K562 (cell line): ENCODE data around the gene SAMD10. TPM values are rescaled to one million over a fixed set of nuclear protein-coding genes. Genes with fewer than 3 reads are reported as not detected.

Experiments
- ATAC-seq: fragments of 200-7000 bp; cut with Tn5 transposase; 3 replicates; pipeline ENCODE4 v1.9.1; 2020; ENCODE audit warnings: moderate library complexity
- BruUV-seq: library from RNA; stranded (reverse); fragments of 400-500 nt; replicated peaks from 2 replicates; lab custom pipeline; 2021; lab: Mats Ljungman, UMichigan
- CTCF ChIA-PET: fragments of 300-600 bp; formaldehyde crosslinking; extraction: SDS; loops from one replicate; lab custom pipeline; 2021; ENCODE audit warnings: low intra/inter-chr PET ratio; lab: Yijun Ruan, JAX
- POLR2A ChIA-PET: fragments of 300-600, 350-650 bp; sonication (Branson Sonifier 250); formaldehyde crosslinking; extraction: SDS; loops from one replicate; lab custom pipeline; 2021; ENCODE audit warnings: antibody characterized with exemption, inconsistent platforms; lab: Yijun Ruan, JAX
- DNase-seq, 4 experiments: peaks; one replicate each; pipeline versions ENCODE4 v3.0.0 to v3.0.0-alpha.2; 2011 to 2018; ENCODE audit warnings: low spot score in 3 of 4, mixed read lengths in 3 of 4; ENCODE audit errors: extremely low read depth in 1 of 4
- FAIRE-seq: peaks from 2 replicates; lab custom pipeline; 2011; peaks lifted over from hg19 to GRCh38; lab: Jason Lieb, UNC
- H2AFZ ChIP-seq: 2 replicates; pipeline ENCODE4 v1.6.0; 2011; ENCODE audit warnings: low read depth, low read length, control low read depth, inconsistent platforms
- H3K27ac ChIP-seq: fragments of 200-600 bp; 3 replicates; pipeline ENCODE4 v1.8.0; 2011; ENCODE audit warnings: low read depth, mild to moderate bottlenecking, control low read depth, inconsistent platforms, low read length, moderate library complexity, mixed read lengths; ENCODE audit errors: extremely low read depth
- H3K27me3 ChIP-seq, 2 experiments: fragments of 300-600 bp in 1 of 2; 2 replicates in 1 of 2; 3 replicates in 1 of 2; pipeline versions ENCODE4 v1.6.0 to v1.8.0; 2011; ENCODE audit warnings: inconsistent platforms in 2 of 2, low read length in 2 of 2, mild to moderate bottlenecking in 1 of 2, mixed read lengths in 1 of 2, moderate library complexity in 1 of 2; ENCODE audit not compliant: control insufficient read depth in 2 of 2, insufficient read depth in 2 of 2
- H3K36me3 ChIP-seq: fragments of 300-600 bp; 3 replicates; pipeline ENCODE4 v1.8.0; 2011; ENCODE audit warnings: mild to moderate bottlenecking, low read length, inconsistent platforms; ENCODE audit not compliant: control insufficient read depth, insufficient read depth
- H3K4me1 ChIP-seq, 2 experiments: fragments of 200-600 bp in 1 of 2; replicated peaks in 1 of 2; 2 replicates in 1 of 2; 3 replicates in 1 of 2; pipeline versions ENCODE4 v1.5.1 to v1.8.0; 2011; ENCODE audit warnings: inconsistent platforms in 2 of 2, low read length in 2 of 2, mild to moderate bottlenecking in 1 of 2, mixed read lengths in 1 of 2, moderate library complexity in 1 of 2; ENCODE audit not compliant: control insufficient read depth in 2 of 2, insufficient read depth in 2 of 2
- H3K4me2 ChIP-seq: 2 replicates; pipeline ENCODE4 v1.6.1; 2011; ENCODE audit warnings: low read length, control low read depth, inconsistent platforms, mixed read lengths; ENCODE audit not compliant: insufficient read depth
- H3K4me3 ChIP-seq: fragments of 200-600 bp; sonication (generic), shearing (Covaris generic); 2 replicates; pipeline ENCODE4 v1.5.1; 2016; ENCODE audit warnings: control low read depth, inconsistent platforms
- H3K79me2 ChIP-seq: fragments of 200-600 bp; 3 replicates; pipeline ENCODE4 v1.8.0; 2011; ENCODE audit warnings: low read length, inconsistent platforms; ENCODE audit not compliant: control insufficient read depth, insufficient read depth
- H3K9ac ChIP-seq, 2 experiments: 2 replicates each; pipeline versions ENCODE4 v1.6.0 to v1.6.1; 2011; ENCODE audit warnings: low read depth in 2 of 2, low read length in 2 of 2, control low read depth in 1 of 2, inconsistent platforms in 1 of 2, mild to moderate bottlenecking in 1 of 2, mixed read lengths in 1 of 2; ENCODE audit not compliant: insufficient read depth in 1 of 2
- H3K9me1 ChIP-seq: one replicate; pipeline ENCODE4 v1.6.0; 2011; ENCODE audit warnings: inconsistent platforms, mild to moderate bottlenecking, low read length, moderate library complexity; ENCODE audit not compliant: control insufficient read depth, insufficient read depth
- H3K9me3 ChIP-seq: replicated peaks from 2 replicates; pipeline ENCODE4 v1.5.1; 2011; ENCODE audit warnings: low read depth, low read length, inconsistent platforms; ENCODE audit not compliant: control insufficient read depth, insufficient read depth
- H4K20me1 ChIP-seq: replicated peaks from 2 replicates; pipeline ENCODE4 v1.6.1; 2011; ENCODE audit warnings: low read length, inconsistent platforms, mixed read lengths; ENCODE audit not compliant: control insufficient read depth, insufficient read depth
- FOXM1 ChIP-seq, 2 experiments: fragments of 450-650 bp in 1 of 2; sonication (generic) in 1 of 2; formaldehyde crosslinking in 1 of 2; IDR thresholded peaks; 2 replicates each; pipeline versions ENCODE4 v1.6.1 to v1.9.0; 2017 to 2022; ENCODE audit warnings: low read depth in 2 of 2, mild to moderate bottlenecking in 2 of 2, missing genetic modification reagents in 1 of 2, moderate library complexity in 1 of 2
- FOXP1 ChIP-seq: sonication (generic); formaldehyde crosslinking; IDR thresholded peaks from 2 replicates; pipeline ENCODE4 v1.8.0; 2022; ENCODE audit warnings: mild to moderate bottlenecking, missing genetic modification reagents
- HNRNPL ChIP-seq: fragments of 200-400 bp; formaldehyde crosslinking; IDR thresholded peaks from 2 replicates; pipeline ENCODE4 v1.6.1; 2017; ENCODE audit warnings: low read depth, mild to moderate bottlenecking, low read length
- MBD2 ChIP-seq: sonication (generic); IDR thresholded peaks from 2 replicates; pipeline ENCODE4 v1.6.1; 2016; ENCODE audit warnings: low read depth, borderline replicate concordance
- MTA1 ChIP-seq: fragments of 450-650 bp; IDR thresholded peaks from 2 replicates; pipeline ENCODE4 v1.6.1; 2017; ENCODE audit warnings: borderline replicate concordance
- OTX1 ChIP-seq: fragments of 450-650 bp; formaldehyde crosslinking; IDR thresholded peaks from 2 replicates; pipeline ENCODE4 v1.4.0; 2022; ENCODE audit warnings: mild to moderate bottlenecking
- RFX1 ChIP-seq: fragments of 450-650 bp; IDR thresholded peaks from 2 replicates; pipeline ENCODE4 v1.6.1; 2016; ENCODE audit warnings: mild to moderate bottlenecking, moderate library complexity
- WGBS: fragments of 100-300 bp; shearing (Covaris generic); methylation state at CpG from one replicate; pipeline ENCODE4 v1.1.6; 2016; ENCODE audit warnings: low coverage, mixed read lengths; ENCODE audit not compliant: insufficient coverage; ENCODE audit errors: missing lambda C conversion rate; 5-methylcytosine and 5-hydroxymethylcytosine counted together
- in situ Hi-C: fragments of 300-500 bp; cut with MboI; formaldehyde crosslinking; loops from 4 replicates; pipeline ENCODE4 v1.15.0; 2018; ENCODE audit warnings: inconsistent platforms, mixed read lengths
- intact Hi-C: fragments of 100-400 bp; cut with micrococcal nuclease; formaldehyde crosslinking; loops from 2 replicates; pipeline ENCODE4 v1.14.2; 2022
- polyA plus RNA-seq, 8 experiments: library from polyadenylated mRNA; depleted of rRNA in 4 of 8; stranded (reverse) in 5 of 8; unstranded in 3 of 8; fragments of >200 nt; fragmentation: Nextera tagmentation in 2 of 8; fragmentation: Illumina TruSeq in 1 of 8; extraction: Ambion mirVana in 2 of 8; extraction: Trizol in 1 of 8; gene quantifications; 2 replicates each; pipeline versions ENCODE4 v1.2.1 to v1.2.3, GENCODE V29; 2011 to 2014; ENCODE audit warnings: inconsistent platforms in 1 of 8, missing spikeins in 1 of 8
- total RNA-seq, 7 experiments: library from RNA; depleted of rRNA in 6 of 7; stranded (reverse); fragments of >200 nt in 6 of 7; fragmentation: Illumina TruSeq in 2 of 7; extraction: Trizol in 2 of 7; gene quantifications; 2 replicates each; pipeline versions ENCODE4 v1.2.1 to v1.2.3, GENCODE V29; 2011 to 2021; ENCODE audit warnings: low replicate concordance in 1 of 7
- TF ChIP-seq, protein P1 (sequence below): fragments of 200-800 bp; sonication (Bioruptor generic); IDR thresholded peaks from 2 replicates; pipeline ENCODE4 v1.6.1; 2017; ENCODE audit warnings: missing genetic modification characterization, missing compliant biosample characterization
- TF ChIP-seq, protein P2 (sequence below): IDR thresholded peaks from 3 replicates; pipeline ENCODE4 v1.6.1; 2011; ENCODE audit warnings: borderline replicate concordance, mild to moderate bottlenecking; ENCODE audit not compliant: insufficient read length, insufficient read depth
- TF ChIP-seq, protein P3 (sequence below): fragments of 450-650 bp; formaldehyde crosslinking; IDR thresholded peaks from 2 replicates; pipeline ENCODE4 v1.4.0; 2020; ENCODE audit warnings: mild to moderate bottlenecking

Gene SAMD10
- total and polyA plus RNA-seq, 9 of the 15 experiments (the other 6 are each of a cell fraction or from before 2014, with no cell fraction given) = 0.37 to 15.2 (median 4.8) TPM

DNA sequence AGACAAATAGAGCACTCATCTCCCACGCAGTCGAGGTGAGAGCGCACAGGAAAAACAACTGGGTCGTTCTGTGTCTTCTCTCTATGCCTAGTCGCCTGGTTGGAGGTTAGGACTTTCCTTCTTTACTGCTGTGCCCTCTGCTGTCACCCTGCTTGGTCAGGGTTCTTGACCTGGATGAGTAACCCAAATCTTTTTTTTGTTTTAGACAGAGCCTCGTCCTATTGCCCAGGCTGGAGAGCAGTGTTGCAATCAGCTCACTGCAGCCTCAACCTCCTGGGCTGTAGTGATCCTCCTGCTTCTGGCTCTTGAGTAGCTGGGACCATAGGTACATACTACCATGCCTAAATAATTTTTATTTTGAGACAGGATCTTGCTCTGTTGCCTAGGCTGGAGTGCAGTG, 26.0 kb upstream of the SAMD10 start:
- H3K9me3 ChIP-seq = peaks cover 6% of the 10 kb centered on the region
- no peaks in the 10 kb centered on the region for H3K4me1 ChIP-seq
- ChIA-PET CTCF (interaction anchor here (0.5 kb wide), 1 partner anchor 26 kb away, joined by 4 read pairs; the partner anchor contains the start of gene SAMD10), POLR2A (interaction anchor here (0.6 to 1.3 kb wide), 2 partner anchors 31 to 83 kb away, joined by 3 read pairs; no protein-coding TSS in a partner anchor)
- intact Hi-C loops (no loop called here), in situ Hi-C loops (no loop called here)
- 88% methylated on average over 6 of the region's 6 CpGs for WGBS
- no peak overlapping the region for H3K4me3 ChIP-seq
- H3K27ac ChIP-seq = no peak overlapping the region
- peaks cover 3% of the 10 kb centered on the region; the same call in 1 of the 3 replicates for H3K79me2 ChIP-seq
- no peaks in the 10 kb centered on the region for H4K20me1 ChIP-seq
- no peak overlapping the region for H3K4me2 ChIP-seq
- BruUV-seq = no TSS peak
- TF ChIP-seq RFX1 (no peak), FOXM1 (IDR thresholded peaks at IDR 0.05; ENCODE audit: low read depth) (no peak), FOXM1 (CRISPR knock-in tag; IDR thresholded peaks at IDR 0.05; ENCODE audit: low read depth) (no peak), MTA1 (no peak)
- H3K27me3 ChIP-seq = no peaks in the 10 kb centered on the region
- peaks cover 78% of the 10 kb centered on the region for H3K36me3 ChIP-seq
- no peak overlapping the region for H2AFZ ChIP-seq
- H3K9me1 ChIP-seq = no peaks in the 10 kb centered on the region
- ATAC-seq (no peak), DNase-seq (no peak), FAIRE-seq (no peak)
- no peak overlapping the region for H3K9ac ChIP-seq

DNA sequence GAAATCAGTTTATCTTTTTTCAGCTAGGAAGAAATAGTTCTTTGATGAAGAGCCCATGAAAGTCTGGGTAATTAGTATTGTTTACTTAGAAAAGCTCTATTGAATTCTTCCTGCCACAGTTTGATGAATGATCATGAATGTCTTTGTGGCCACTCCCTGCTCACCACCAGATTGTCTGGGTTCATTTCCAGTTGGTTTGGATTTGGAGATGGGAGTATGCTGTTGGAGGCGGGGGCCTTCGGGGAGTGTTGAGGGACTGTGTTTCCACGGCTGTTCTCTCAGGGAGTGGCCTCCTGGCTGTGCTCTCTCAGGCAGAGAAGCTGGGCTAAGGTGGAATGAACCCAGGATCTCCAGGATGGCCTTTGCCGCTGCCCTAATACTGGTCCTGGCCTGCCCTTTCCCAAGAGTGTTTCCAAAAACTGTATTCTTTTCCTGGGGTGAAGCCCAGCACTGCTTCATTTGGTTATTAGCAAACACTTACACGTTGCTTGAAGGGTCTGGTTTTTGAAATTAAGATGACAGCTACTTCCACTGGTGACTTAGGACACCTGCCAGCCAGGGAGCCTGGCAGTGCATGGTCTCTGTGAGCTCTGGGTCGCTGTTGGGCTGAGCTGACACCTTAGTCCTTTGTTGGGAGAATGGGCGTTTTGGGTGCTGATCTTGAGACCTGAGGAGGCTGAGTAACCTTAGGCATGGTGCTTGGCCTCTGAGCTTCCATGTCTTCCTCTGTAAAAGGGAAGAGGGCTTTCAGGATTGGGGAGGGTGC, 24.7 kb upstream of the SAMD10 start:
- no peak for FAIRE-seq
- no peak overlapping the region for H3K9ac ChIP-seq
- CTCF ChIA-PET = no interaction called here
- H3K9me3 ChIP-seq = peaks cover 6% of the 10 kb centered on the region
- H3K4me1 ChIP-seq = no peaks in the 10 kb centered on the region
- H4K20me1 ChIP-seq = no peaks in the 10 kb centered on the region
- no TSS peak for BruUV-seq
- peaks cover 3% of the 10 kb centered on the region; the same call in 1 of the 3 replicates for H3K79me2 ChIP-seq
- H3K27ac ChIP-seq = no peak overlapping the region
- no peak for ATAC-seq
- no peaks in the 10 kb centered on the region for H3K9me1 ChIP-seq
- no peak overlapping the region for H2AFZ ChIP-seq
- intact Hi-C loops (no loop called here), in situ Hi-C loops (no loop called here)
- TF ChIP-seq, protein P1, sequence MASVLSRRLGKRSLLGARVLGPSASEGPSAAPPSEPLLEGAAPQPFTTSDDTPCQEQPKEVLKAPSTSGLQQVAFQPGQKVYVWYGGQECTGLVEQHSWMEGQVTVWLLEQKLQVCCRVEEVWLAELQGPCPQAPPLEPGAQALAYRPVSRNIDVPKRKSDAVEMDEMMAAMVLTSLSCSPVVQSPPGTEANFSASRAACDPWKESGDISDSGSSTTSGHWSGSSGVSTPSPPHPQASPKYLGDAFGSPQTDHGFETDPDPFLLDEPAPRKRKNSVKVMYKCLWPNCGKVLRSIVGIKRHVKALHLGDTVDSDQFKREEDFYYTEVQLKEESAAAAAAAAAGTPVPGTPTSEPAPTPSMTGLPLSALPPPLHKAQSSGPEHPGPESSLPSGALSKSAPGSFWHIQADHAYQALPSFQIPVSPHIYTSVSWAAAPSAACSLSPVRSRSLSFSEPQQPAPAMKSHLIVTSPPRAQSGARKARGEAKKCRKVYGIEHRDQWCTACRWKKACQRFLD (CRISPR knock-in tag) = no peak
- TF ChIP-seq MBD2 = no peak
- TF ChIP-seq FOXP1 = no peak
- TF ChIP-seq HNRNPL = no peak
- no peak for TF ChIP-seq OTX1 (CRISPR knock-in tag)
- TF ChIP-seq, protein P2, sequence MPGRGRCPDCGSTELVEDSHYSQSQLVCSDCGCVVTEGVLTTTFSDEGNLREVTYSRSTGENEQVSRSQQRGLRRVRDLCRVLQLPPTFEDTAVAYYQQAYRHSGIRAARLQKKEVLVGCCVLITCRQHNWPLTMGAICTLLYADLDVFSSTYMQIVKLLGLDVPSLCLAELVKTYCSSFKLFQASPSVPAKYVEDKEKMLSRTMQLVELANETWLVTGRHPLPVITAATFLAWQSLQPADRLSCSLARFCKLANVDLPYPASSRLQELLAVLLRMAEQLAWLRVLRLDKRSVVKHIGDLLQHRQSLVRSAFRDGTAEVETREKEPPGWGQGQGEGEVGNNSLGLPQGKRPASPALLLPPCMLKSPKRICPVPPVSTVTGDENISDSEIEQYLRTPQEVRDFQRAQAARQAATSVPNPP = no peak
- TF ChIP-seq, protein P3, sequence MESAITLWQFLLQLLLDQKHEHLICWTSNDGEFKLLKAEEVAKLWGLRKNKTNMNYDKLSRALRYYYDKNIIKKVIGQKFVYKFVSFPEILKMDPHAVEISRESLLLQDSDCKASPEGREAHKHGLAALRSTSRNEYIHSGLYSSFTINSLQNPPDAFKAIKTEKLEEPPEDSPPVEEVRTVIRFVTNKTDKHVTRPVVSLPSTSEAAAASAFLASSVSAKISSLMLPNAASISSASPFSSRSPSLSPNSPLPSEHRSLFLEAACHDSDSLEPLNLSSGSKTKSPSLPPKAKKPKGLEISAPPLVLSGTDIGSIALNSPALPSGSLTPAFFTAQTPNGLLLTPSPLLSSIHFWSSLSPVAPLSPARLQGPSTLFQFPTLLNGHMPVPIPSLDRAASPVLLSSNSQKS (CRISPR knock-in tag) = no peak
- H3K4me3 ChIP-seq = no peak overlapping the region
- WGBS = 91% methylated on average over 7 of the region's 7 CpGs
- no peak overlapping the region for H3K4me2 ChIP-seq
- no peak for DNase-seq
- POLR2A ChIA-PET = interaction anchor here (0.6 to 1.3 kb wide), 2 partner anchors 14 to 33 kb away, joined by 3 read pairs; no protein-coding TSS in a partner anchor
- H3K36me3 ChIP-seq = peaks cover 78% of the 10 kb centered on the region
- H3K27me3 ChIP-seq = no peaks in the 10 kb centered on the region
